Measurements from ENCODE around the gene SLC7A1. TPM values are rescaled to one million over a fixed set of nuclear protein-coding genes. Genes with fewer than 3 reads are reported as not detected.

SLC7A1 gene
- total and polyA plus RNA-seq, 7 donors, result 2.4 to 25.6 (median 15.0) TPM

DNA sequence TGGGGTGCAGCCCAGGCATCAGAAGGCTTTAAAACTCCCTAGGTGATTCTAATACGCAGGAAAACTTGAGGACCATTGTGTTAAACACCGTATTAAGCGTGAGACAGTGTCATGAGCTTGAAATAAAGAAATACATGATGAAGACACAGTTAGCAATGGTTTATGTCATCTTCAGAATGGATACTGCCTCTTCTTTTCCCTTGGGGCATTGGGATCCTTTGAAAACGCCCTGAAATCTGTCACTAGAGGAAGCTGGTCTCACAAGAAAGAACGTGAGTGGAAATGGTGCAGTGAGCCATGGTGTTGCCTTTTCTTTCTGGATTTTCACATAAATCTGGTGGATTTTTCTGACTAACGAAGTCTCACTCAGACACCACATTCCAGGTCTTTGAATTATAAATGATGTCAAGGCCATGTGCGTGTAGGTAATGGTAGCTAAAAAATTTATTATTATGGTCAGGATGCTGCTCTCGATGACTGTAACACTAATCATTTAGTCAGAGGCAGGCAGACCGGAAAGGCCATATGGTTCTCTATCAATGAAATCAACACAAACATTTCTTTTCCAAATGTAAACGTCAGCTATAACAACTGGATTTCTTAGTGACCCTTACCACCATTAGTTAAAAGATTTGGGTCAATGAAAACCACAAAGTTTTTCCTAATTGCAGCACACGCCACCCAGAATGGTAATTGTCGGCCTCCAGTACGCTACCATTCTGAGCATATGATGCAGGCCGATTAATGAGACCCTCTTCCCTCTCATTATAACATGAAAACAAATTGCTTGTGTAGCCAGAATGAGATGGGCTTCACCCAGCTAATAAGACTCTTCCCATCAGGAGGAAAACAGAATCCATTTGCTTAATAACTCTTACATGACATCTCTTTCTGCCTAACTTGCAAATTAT lies 105.6 kb downstream of the SLC7A1 start:
- Histone ChIP-seq H3K4me1 (no peaks in the 10 kb centered on the region), H3K27ac (no peak overlapping the region), H3K36me3 (no peaks in the 10 kb centered on the region), H3K9me3 (no peaks in the 10 kb centered on the region), H3K27me3 (no peaks in the 10 kb centered on the region), H3K4me3 (no peak overlapping the region)
- no peak for DNase-seq
- 84% methylated on average over 14 of the region's 14 CpGs for WGBS, 2 donors
- TF ChIP-seq EP300 (IDR thresholded peaks at IDR 0.05) (no peak), POLR2A (IDR thresholded peaks at IDR 0.05) (no peak)
- intact Hi-C loops (cut with DNase I), result no loop called here

DNA sequence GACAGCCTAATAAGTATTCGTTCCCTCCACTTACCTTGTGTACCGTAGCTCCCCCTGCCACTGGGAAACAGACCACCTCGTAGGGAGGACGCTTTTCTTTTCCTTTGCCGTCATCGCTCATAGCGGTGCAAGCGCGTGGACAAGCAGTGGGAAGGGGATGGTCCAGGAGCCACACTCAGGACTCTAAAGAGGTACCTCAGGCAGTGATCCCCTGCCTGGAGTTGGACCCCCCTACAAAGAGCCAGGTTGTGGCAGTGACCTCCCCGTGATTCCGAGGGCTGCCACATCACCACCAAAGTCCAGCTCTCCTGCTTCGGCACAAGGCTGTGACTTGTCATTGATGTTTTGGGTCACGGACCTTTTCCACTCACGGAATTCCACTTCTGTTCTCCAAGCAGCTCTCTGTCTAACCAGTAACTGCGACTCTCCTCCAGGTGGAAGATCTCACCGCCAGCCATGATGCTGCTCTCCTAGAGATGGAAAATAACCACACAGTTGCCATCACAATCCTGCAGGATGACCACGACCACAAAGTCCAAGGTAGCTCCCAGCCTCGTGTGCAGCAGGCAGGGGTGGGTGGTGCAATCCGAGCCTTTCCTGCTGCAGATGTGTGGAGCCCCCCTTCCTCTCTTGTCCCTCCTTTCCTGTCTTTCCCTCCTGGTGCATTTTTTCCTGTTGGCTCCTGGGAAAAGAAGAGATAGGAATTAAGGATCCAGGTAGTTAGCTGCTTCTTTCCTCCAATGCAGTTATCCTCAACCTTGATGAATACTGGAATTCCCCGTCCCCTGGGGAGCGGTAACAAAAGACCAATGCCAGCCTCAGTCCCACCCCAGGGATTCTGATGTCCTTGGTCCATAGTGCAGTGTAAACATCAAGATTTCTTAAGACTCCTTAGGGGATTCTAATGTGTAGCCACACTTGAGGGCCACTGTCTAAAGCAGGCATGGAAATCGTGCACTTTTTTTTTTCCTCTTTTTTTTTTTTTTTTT lies 107.7 kb downstream of the SLC7A1 start:
- Histone ChIP-seq H3K4me1 (no peaks in the 10 kb centered on the region), H3K4me3 (no peak overlapping the region), H3K9me3 (no peaks in the 10 kb centered on the region), H3K27me3 (no peaks in the 10 kb centered on the region), H3K36me3 (no peaks in the 10 kb centered on the region), H3K27ac (no peak overlapping the region)
- intact Hi-C loops (cut with DNase I), result no loop called here
- no peak for TF ChIP-seq POLR2AphosphoS5 (IDR thresholded peaks at IDR 0.05)
- no peak for TF ChIP-seq EP300 (IDR thresholded peaks at IDR 0.05)
- TF ChIP-seq, protein P1, sequence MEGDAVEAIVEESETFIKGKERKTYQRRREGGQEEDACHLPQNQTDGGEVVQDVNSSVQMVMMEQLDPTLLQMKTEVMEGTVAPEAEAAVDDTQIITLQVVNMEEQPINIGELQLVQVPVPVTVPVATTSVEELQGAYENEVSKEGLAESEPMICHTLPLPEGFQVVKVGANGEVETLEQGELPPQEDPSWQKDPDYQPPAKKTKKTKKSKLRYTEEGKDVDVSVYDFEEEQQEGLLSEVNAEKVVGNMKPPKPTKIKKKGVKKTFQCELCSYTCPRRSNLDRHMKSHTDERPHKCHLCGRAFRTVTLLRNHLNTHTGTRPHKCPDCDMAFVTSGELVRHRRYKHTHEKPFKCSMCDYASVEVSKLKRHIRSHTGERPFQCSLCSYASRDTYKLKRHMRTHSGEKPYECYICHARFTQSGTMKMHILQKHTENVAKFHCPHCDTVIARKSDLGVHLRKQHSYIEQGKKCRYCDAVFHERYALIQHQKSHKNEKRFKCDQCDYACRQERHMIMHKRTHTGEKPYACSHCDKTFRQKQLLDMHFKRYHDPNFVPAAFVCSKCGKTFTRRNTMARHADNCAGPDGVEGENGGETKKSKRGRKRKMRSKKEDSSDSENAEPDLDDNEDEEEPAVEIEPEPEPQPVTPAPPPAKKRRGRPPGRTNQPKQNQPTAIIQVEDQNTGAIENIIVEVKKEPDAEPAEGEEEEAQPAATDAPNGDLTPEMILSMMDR (IDR thresholded peaks at IDR 0.05), result no peak
- no peak for TF ChIP-seq POLR2A (IDR thresholded peaks at IDR 0.05)
- 83 to 88% methylated on average over 22 of the region's 22 CpGs for WGBS, 2 donors
- DNase-seq, result no peak

DNA sequence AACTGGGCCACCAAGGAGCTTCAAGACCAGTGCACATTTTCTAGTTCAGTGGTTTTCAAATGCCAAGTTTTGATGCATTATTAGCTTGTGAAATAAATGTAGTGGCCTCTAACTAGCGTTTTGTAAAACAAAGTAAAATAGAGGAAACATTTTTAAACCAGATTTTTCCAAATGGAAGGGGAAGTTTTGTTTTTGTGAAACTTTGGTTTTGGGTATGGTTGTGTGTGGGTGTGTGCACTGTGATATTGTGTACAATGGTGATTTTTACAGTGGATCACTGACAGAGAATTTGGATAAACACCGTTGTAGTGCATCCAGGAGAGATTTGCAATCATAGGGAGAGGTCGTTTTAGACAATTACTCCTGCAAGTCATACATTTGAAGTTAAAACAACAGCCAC lies 108.9 kb downstream of the SLC7A1 start:
- Histone ChIP-seq H3K4me3 (no peak overlapping the region), H3K27me3 (no peaks in the 10 kb centered on the region), H3K4me1 (no peaks in the 10 kb centered on the region), H3K36me3 (no peaks in the 10 kb centered on the region), H3K9me3 (no peaks in the 10 kb centered on the region), H3K27ac (no peak overlapping the region)
- intact Hi-C loops (cut with DNase I), result no loop called here
- 41 to 61% methylated on average over 3 of the region's 3 CpGs for WGBS, 2 donors
- DNase-seq, result no peak
- TF ChIP-seq, protein P1 (IDR thresholded peaks at IDR 0.05), result no peak
- TF ChIP-seq POLR2A (IDR thresholded peaks at IDR 0.05), result no peak

DNA sequence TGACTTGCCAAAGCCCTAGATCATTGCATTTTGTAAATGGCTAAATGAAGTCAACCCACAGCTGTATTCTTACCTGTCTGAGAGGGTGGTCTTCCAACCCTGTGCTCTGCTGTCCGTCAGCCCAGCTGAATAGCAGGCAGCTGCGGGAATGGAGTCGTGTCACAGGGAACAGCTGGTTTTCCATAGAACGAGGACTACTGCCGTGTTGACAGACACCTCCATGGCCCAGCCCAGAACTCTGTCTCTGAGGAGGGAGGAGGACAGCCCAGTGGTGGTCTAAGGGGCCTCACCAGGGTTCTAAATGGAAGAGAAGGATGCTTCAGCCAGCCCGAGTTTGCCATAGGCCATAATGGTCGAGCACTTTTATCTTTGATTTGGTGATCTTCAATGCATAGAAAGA lies 110.7 kb downstream of the SLC7A1 start:
- Histone ChIP-seq H3K36me3 (no peaks in the 10 kb centered on the region), H3K9me3 (no peaks in the 10 kb centered on the region), H3K27me3 (no peaks in the 10 kb centered on the region), H3K27ac (no peak overlapping the region), H3K4me3 (no peak overlapping the region), H3K4me1 (no peaks in the 10 kb centered on the region)
- intact Hi-C loops (cut with DNase I), result no loop called here
- 94% methylated on average over 7 of the region's 7 CpGs for WGBS, 2 donors
- TF ChIP-seq POLR2A (IDR thresholded peaks at IDR 0.05), result no peak
- TF ChIP-seq, protein P1 (IDR thresholded peaks at IDR 0.05), result no peak
- TF ChIP-seq EP300 (IDR thresholded peaks at IDR 0.05), result no peak
- TF ChIP-seq POLR2AphosphoS5 (IDR thresholded peaks at IDR 0.05), result no peak
- DNase-seq, result no peak

DNA sequence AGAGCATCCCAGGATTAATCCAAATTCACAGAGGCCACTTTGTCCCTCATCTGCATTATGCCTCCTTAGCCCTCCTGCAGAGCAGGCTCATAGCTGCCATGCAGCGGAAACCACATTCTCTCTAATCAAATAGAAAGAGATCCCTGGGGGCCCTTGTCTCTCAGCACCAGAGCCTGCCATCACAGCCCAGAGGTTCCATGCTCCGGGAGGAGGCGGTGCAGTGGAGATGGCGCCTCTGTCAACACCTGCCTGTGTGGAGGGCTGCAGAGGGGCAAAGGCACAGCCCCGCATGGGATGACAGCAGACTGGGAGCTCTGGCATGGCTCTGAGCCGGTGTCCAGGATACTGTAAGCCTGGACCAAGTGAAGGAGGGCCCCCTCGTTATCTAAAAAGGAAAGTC lies 111.3 kb downstream of the SLC7A1 start:
- Histone ChIP-seq H3K4me3 (no peak overlapping the region), H3K27ac (no peak overlapping the region), H3K9me3 (no peaks in the 10 kb centered on the region), H3K36me3 (no peaks in the 10 kb centered on the region), H3K27me3 (no peaks in the 10 kb centered on the region), H3K4me1 (no peaks in the 10 kb centered on the region)
- WGBS, 2 donors, result 84 to 92% methylated on average over 7 of the region's 7 CpGs
- TF ChIP-seq, protein P1 (IDR thresholded peaks at IDR 0.05), result no peak
- TF ChIP-seq POLR2AphosphoS5 (IDR thresholded peaks at IDR 0.05) (no peak), POLR2A (IDR thresholded peaks at IDR 0.05) (no peak), EP300 (IDR thresholded peaks at IDR 0.05) (no peak)
- intact Hi-C loops (cut with DNase I), result no loop called here
- DNase-seq, result no peak

Measured in sigmoid colon (tissue), 7 donors.